Upper lobe of right lung (tissue), 1 donor: ENCODE data around the gene CDC14A. TPM values are rescaled to one million over a fixed set of nuclear protein-coding genes. Genes with fewer than 3 reads are reported as not detected.

Experiments used
- ATAC-seq: fragments of 200-7000 bp; cut with Tn5 transposase; one replicate; pipeline ENCODE4 v1.9.1; 2020; ENCODE audit warnings: mild to moderate bottlenecking, moderate library complexity
- DNase-seq: peaks from one replicate; pipeline ENCODE4 v3.0.0-alpha.2; 2020
- H3K27ac ChIP-seq: fragments of 200-600 bp; one replicate; pipeline ENCODE4 v1.8.0; 2022
- H3K27me3 ChIP-seq: fragments of 200-600 bp; one replicate; pipeline ENCODE4 v1.8.0; 2022; ENCODE audit warnings: mild to moderate bottlenecking
- H3K36me3 ChIP-seq: fragments of 200-600 bp; one replicate; pipeline ENCODE4 v1.8.0; 2022
- H3K4me1 ChIP-seq: fragments of 200-600 bp; one replicate; pipeline ENCODE4 v1.8.0; 2022
- H3K4me3 ChIP-seq: fragments of 200-600 bp; one replicate; pipeline ENCODE4 v1.8.0; 2022; ENCODE audit warnings: mild to moderate bottlenecking
- H3K9me3 ChIP-seq: fragments of 200-600 bp; one replicate; pipeline ENCODE4 v1.8.0; 2022
- CTCF ChIP-seq: fragments of 200-600 bp; IDR thresholded peaks from one replicate; pipeline ENCODE4 v1.8.0; 2022; ENCODE audit warnings: antibody characterized with exemption
- intact Hi-C: fragments of 100-400 bp; cut with DNase I; formaldehyde crosslinking; loops from one replicate; pipeline ENCODE4 v1.11.0; 2022
- total RNA-seq: library from RNA; stranded (reverse); fragmentation: NEBNext Ultra II Directional; extraction: Animal tissue kit (Norgen Biotek cat#: 25700); gene quantifications from one replicate; pipeline ENCODE4 v1.2.1, GENCODE V29; 2021
- donor health status: DM: no; HTN: yes; CAD: no; lungs with severe emphysema.

Gene CDC14A
- total RNA-seq, 1 donor from 2014 or later = 12.0 TPM

DNA sequence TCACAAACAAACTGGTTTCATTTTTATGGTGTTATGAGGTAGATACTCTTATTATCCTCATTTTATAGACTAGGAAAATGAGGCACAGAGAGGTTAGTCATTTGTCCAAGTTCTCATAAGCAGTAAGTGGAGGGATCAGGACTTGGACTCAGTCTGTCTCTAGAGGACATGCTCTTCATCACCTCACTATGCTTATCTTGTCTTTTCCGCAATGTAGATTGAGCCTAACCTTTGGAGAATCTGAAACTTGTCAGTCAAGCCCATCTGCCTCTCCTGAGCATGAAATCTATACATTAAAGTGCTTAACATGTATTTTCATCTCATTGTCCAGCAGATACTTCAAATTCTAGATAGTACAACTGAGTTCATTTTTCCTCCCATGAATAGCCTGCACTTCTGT is 11.8 kb upstream of the CDC14A start:
- H3K4me3 ChIP-seq = no peak overlapping the region
- intact Hi-C loops = no loop called here
- ATAC-seq = no peak

GRCh38 chr1:100342348-100342747 is 10.0 kb upstream of the CDC14A start:
- intact Hi-C loops = no loop called here
- no peaks in the 10 kb centered on the region for H3K4me1 ChIP-seq
- no peak overlapping the region for H3K27ac ChIP-seq
- H3K36me3 ChIP-seq = no peaks in the 10 kb centered on the region
- DNase-seq (no peak), ATAC-seq (no peak)
- TF ChIP-seq CTCF = no peak
- no peaks in the 10 kb centered on the region for H3K9me3 ChIP-seq
- H3K4me3 ChIP-seq = no peak overlapping the region
- no peaks in the 10 kb centered on the region for H3K27me3 ChIP-seq

More for the DNA sequence above, 11.8 kb upstream of the CDC14A start:
- no peaks in the 10 kb centered on the region for H3K36me3 ChIP-seq
- H3K27me3 ChIP-seq = no peaks in the 10 kb centered on the region
- H3K27ac ChIP-seq = no peak overlapping the region
- H3K9me3 ChIP-seq = no peaks in the 10 kb centered on the region
- TF ChIP-seq CTCF = no peak
- H3K4me1 ChIP-seq = no peaks in the 10 kb centered on the region
- DNase-seq = no peak

DNA sequence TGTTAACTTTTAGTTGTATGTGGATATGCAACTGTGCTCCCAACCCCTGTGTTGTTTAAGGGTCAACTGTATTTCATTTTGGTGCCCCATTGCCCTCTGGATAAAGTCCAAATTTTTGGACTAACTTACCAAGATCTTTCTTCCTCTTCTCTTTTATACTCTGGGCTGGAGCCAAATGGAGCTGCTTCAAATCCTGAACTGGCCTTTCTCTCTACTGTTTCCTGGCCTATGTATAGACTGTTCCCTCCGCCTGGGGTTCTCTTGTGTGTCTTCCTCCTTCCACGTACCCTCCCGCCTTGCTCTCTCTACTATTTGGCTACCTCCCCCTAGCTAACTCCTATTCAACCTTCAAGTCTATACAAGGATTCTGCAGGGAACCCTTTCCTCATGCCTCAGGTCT is 8.4 kb upstream of the CDC14A start:
- intact Hi-C loops = no loop called here
- no peak for TF ChIP-seq CTCF

DNA sequence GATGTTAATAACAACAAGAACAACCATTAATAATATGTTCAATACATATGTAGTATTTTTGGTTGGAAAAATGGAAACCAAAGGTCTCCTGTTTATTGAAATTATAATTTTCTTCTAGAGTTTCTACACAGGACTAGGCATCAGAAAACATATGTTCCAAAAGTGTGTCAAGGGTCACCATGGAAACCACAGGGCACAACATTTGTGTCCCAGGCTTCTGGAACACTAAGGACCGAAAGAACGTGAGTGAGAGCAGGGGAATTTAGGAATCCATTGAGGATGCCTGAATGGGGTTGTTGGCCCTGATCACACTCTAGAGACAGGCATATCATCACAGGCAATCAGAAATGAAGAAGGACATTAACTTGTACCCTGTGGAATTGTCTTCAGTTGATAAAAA is 7.5 kb upstream of the CDC14A start:
- H3K27ac ChIP-seq = no peak overlapping the region
- no peak overlapping the region for H3K4me3 ChIP-seq
- DNase-seq = no peak
- intact Hi-C loops = no loop called here
- H3K36me3 ChIP-seq = no peaks in the 10 kb centered on the region
- no peak for ATAC-seq
- H3K4me1 ChIP-seq = no peaks in the 10 kb centered on the region
- no peak for TF ChIP-seq CTCF
- no peaks in the 10 kb centered on the region for H3K27me3 ChIP-seq
- H3K9me3 ChIP-seq = no peaks in the 10 kb centered on the region

More for the DNA sequence above, 8.4 kb upstream of the CDC14A start:
- Histone ChIP-seq H3K9me3 (no peaks in the 10 kb centered on the region), H3K36me3 (no peaks in the 10 kb centered on the region), H3K4me1 (no peaks in the 10 kb centered on the region), H3K27me3 (no peaks in the 10 kb centered on the region), H3K4me3 (no peak overlapping the region), H3K27ac (no peak overlapping the region)
- ATAC-seq (no peak), DNase-seq (no peak)

DNA sequence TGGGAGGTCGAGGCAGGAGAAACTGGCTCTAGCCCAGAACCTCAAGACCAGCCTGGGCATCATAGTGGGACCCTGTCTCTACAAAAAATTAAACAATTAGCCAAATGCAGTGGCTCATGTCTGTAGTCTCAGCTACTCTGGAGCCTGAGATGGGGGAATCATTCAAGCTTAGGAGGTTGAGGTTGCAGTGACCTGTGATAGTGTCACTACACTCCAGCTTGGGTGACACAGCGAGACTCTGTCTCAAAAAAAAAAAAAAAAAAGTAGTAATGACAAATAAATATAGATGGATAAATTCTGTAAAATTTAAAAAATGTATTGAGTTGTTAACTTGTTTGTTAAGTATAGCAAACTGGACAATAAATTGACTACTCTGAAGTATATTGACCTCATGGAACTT is 5.9 kb upstream of the CDC14A start:
- no peak overlapping the region for H3K27ac ChIP-seq
- no peak for DNase-seq
- intact Hi-C loops = no loop called here

More for the DNA sequence above, 5.9 kb upstream of the CDC14A start:
- no peaks in the 10 kb centered on the region for H3K4me1 ChIP-seq
- TF ChIP-seq CTCF = no peak
- no peaks in the 10 kb centered on the region for H3K27me3 ChIP-seq
- no peaks in the 10 kb centered on the region for H3K36me3 ChIP-seq
- no peak overlapping the region for H3K4me3 ChIP-seq
- H3K9me3 ChIP-seq = no peaks in the 10 kb centered on the region
- no peak for ATAC-seq
